Upper lobe of left lung (tissue), 6 donors: ENCODE measurements around the gene CTNNBIP1. TPM values are rescaled to one million over a fixed set of nuclear protein-coding genes. Genes with fewer than 3 reads are reported as not detected.

Experiments used
- ATAC-seq, 2 donors: fragments of 200-7000 bp; cut with Tn5 transposase; one replicate each; pipeline ENCODE4 v1.9.1; 2022; ENCODE audit warnings: mild to moderate bottlenecking in 2 of 2, moderate library complexity in 2 of 2; ENCODE audit not compliant: low FRiP score in 2 of 2
- DNase-seq, 2 donors: peaks; one replicate each; pipeline ENCODE4 v3.0.0-alpha.2; 2019 to 2020
- H3K27ac ChIP-seq, 4 donors: fragments of 200-600 bp; sonication (generic); one replicate each; pipeline ENCODE4 v1.5.1; 2016 to 2019
- H3K27me3 ChIP-seq, 4 donors: fragments of 200-600 bp; sonication (generic); one replicate each; pipeline ENCODE4 v1.5.1; 2017 to 2019
- H3K36me3 ChIP-seq, 4 donors: fragments of 200-600 bp; sonication (generic); one replicate each; pipeline ENCODE4 v1.5.1; 2016 to 2019
- H3K4me1 ChIP-seq, 4 donors: fragments of 200-600 bp; sonication (generic); one replicate each; pipeline ENCODE4 v1.5.1; 2018 to 2019
- H3K4me3 ChIP-seq, 4 donors: fragments of 200-600 bp; sonication (generic); one replicate each; pipeline ENCODE4 v1.5.1; 2017 to 2019; ENCODE audit warnings: mild to moderate bottlenecking in 2 of 4, moderate library complexity in 1 of 4
- H3K9me3 ChIP-seq, 4 donors: fragments of 200-600 bp; sonication (generic); one replicate each; pipeline ENCODE4 v1.5.1; 2018 to 2019
- EP300 ChIP-seq, 4 donors: sonication (generic); formaldehyde crosslinking; IDR thresholded peaks; one replicate each; pipeline ENCODE4 v1.5.1; 2017; ENCODE audit warnings: antibody characterized with exemption in 4 of 4, control low read depth in 2 of 4
- POLR2A ChIP-seq, 4 donors: fragments of 450-650 bp; IDR thresholded peaks; one replicate each; pipeline ENCODE4 v1.5.1; 2016 to 2017; ENCODE audit warnings: antibody characterized with exemption in 4 of 4, mild to moderate bottlenecking in 2 of 4
- POLR2AphosphoS5 ChIP-seq, 2 donors: sonication (generic); formaldehyde crosslinking; IDR thresholded peaks; one replicate each; pipeline ENCODE4 v1.5.1; 2017; ENCODE audit warnings: antibody characterized with exemption in 2 of 2
- WGBS, 2 donors: methylation state at CpG; one replicate each; pipeline ENCODE4 v1.1.5; 2017 to 2018; 5-methylcytosine and 5-hydroxymethylcytosine counted together
- total RNA-seq, 6 donors: library from RNA; depleted of rRNA in 4 of 6; stranded (reverse); fragments of >200 nt in 4 of 6; gene quantifications; one replicate each; pipeline versions ENCODE4 v1.1.0 to v1.2.1, GENCODE V29; 2016 to 2021
- TF ChIP-seq, protein P1 (sequence below), 6 experiments: fragments of 450-650 bp in 4 of 6; fragments of 200-600 bp in 2 of 6; sonication (generic) in 2 of 6; IDR thresholded peaks; one replicate each; pipeline ENCODE4 v1.5.1; 2016 to 2019; ENCODE audit warnings: antibody characterized with exemption in 6 of 6
- donor health status: DM: no; HTN: no; CAD: no; lungs with moderate emphysema.
- donor health status: DM: no; HTN: yes; CAD: no; lungs with severe emphysema.

The CTNNBIP1 gene
- total RNA-seq, 6 donors from 2014 or later, result 39.8 to 85.8 (median 73.1) TPM

DNA sequence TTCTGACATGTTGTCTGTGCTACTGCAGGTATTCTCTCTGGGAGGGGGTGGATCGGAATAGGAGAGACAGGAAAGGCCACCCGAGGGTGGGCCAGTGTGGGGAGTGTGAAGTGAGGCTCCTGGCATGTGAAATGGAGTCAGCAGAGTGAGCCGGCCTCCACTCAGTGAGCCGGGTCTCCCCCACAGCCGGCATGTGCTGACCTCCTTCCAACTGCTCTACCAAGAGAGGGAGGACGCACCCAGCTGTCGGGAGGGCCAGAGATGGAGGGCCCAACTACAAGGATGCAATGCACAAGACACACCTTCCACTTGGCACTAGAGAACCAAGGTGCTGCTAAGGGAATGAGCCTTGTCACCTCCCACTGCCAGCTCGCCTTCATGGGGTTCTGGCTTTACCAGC, 58.1 kb downstream of the CTNNBIP1 start:
- DNase-seq, result no peak
- Histone ChIP-seq H3K4me1 (no peaks in the 10 kb centered on the region), H3K27ac (no peak overlapping the region), H3K36me3 (peaks cover 0 to 29% (median 15%) of the 10 kb centered on the region in 4 donors), H3K4me3 (no peak overlapping the region), H3K9me3 (no peaks in the 10 kb centered on the region), H3K27me3 (no peaks in the 10 kb centered on the region)
- TF ChIP-seq POLR2A (IDR thresholded peaks at IDR 0.05) (no peak), POLR2AphosphoS5 (IDR thresholded peaks at IDR 0.05) (no peak)
- TF ChIP-seq, protein P1, sequence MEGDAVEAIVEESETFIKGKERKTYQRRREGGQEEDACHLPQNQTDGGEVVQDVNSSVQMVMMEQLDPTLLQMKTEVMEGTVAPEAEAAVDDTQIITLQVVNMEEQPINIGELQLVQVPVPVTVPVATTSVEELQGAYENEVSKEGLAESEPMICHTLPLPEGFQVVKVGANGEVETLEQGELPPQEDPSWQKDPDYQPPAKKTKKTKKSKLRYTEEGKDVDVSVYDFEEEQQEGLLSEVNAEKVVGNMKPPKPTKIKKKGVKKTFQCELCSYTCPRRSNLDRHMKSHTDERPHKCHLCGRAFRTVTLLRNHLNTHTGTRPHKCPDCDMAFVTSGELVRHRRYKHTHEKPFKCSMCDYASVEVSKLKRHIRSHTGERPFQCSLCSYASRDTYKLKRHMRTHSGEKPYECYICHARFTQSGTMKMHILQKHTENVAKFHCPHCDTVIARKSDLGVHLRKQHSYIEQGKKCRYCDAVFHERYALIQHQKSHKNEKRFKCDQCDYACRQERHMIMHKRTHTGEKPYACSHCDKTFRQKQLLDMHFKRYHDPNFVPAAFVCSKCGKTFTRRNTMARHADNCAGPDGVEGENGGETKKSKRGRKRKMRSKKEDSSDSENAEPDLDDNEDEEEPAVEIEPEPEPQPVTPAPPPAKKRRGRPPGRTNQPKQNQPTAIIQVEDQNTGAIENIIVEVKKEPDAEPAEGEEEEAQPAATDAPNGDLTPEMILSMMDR (IDR thresholded peaks at IDR 0.05), result no peak
- WGBS, 2 donors, result 85 to 93% methylated on average over 7 of the region's 8 CpGs
- no peak for ATAC-seq

DNA sequence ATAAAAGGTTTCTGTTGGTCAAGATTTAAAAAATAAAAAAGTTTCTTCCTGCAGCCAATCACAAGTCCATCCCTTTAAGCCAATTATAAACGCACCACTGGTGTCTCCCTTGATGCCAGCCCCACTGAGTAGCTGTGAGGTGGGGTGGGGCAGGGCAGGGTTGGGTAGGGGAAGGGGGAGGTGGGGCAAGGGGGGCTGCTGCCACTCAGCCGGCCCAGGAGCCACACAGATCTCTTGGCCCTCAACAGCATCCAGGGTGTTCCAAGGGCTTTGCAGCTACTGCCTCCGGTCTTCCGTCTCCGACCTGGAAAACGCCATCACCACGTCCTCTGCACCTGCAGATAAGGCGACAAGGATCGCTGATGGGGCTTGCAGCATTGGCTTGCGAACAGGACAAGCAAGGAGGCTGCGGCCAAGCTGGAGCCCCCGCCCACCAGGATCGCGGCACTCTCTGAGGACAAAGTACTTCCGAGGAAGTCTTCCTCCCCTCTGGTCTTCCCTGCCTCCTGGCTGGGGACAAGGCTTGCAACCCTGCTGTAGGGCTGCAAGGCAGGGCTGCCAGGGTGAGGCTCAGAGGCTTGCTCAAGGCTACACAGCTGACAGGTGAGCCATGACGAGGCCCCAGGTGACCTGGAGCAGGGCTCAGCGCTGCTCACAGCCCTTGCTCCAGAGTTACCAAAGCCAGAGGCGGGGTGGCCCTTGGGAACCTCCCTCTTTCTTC, 59.5 kb downstream of the CTNNBIP1 start:
- ATAC-seq (no peak), DNase-seq (peak in 1 of 2 donors; percentile 59)
- H3K27me3 ChIP-seq, result no peaks in the 10 kb centered on the region
- peaks cover 0 to 29% (median 15%) of the 10 kb centered on the region in 4 donors for H3K36me3 ChIP-seq
- H3K9me3 ChIP-seq, result no peaks in the 10 kb centered on the region
- no peaks in the 10 kb centered on the region for H3K4me1 ChIP-seq
- H3K4me3 ChIP-seq, result no peak overlapping the region
- H3K27ac ChIP-seq, result no peak overlapping the region
- 73 to 80% methylated on average over 9 to 18 of the region's 18 CpGs for WGBS, 2 donors
- TF ChIP-seq, protein P1 (IDR thresholded peaks at IDR 0.05), result no peak
- no peak for TF ChIP-seq POLR2A (IDR thresholded peaks at IDR 0.05)
- no peak for TF ChIP-seq POLR2AphosphoS5 (IDR thresholded peaks at IDR 0.05)
- no peak for TF ChIP-seq EP300 (IDR thresholded peaks at IDR 0.05)

DNA sequence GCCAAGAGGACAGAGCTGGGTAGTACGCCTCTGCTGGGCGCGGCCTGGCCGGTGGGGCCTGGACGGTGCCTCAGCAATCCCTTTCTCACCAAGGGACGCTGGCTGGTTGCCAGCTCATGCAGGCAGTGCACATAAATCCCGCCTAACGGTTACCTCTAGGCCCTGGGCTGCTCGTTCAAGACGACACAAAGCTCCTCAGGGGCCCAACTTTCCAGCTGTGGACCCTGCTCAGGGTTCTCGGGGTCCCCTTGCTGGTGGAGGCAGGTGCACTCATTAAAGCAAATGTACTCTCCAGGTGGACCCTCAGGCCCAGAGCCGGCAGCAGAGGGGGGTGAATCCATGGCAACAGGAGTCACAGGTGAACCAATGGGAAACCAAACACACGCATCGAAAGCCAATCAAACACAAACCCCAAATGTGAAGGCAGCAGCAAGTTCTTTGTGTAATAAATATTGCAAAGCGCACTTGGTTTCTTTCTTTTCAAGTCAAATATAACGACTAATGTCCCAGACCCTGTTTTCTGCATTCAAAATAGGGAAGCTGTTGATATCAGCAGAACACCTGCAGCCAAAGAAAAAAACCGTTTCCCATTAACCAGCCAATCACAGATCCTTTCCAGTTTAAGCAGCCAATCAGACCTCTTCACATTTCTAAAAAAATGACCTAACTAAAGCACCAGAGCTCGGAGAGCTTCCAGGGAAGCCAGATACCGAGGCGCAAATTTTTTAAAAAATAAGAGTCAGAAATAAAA, 60.2 kb downstream of the CTNNBIP1 start:
- ATAC-seq, result no peak
- TF ChIP-seq POLR2A (IDR thresholded peaks at IDR 0.05) (no peak), POLR2AphosphoS5 (IDR thresholded peaks at IDR 0.05) (no peak), EP300 (IDR thresholded peaks at IDR 0.05) (no peak)
- TF ChIP-seq, protein P1 (IDR thresholded peaks at IDR 0.05), result no peak
- Histone ChIP-seq H3K4me3 (no peak overlapping the region), H3K4me1 (no peaks in the 10 kb centered on the region), H3K9me3 (no peaks in the 10 kb centered on the region), H3K27ac (no peak overlapping the region), H3K36me3 (peaks cover 0 to 29% (median 15%) of the 10 kb centered on the region in 4 donors), H3K27me3 (no peaks in the 10 kb centered on the region)
- 74 to 91% methylated on average over 8 to 19 of the region's 20 CpGs for WGBS, 2 donors
- peak in 1 of 2 donors; percentile 47 for DNase-seq

DNA sequence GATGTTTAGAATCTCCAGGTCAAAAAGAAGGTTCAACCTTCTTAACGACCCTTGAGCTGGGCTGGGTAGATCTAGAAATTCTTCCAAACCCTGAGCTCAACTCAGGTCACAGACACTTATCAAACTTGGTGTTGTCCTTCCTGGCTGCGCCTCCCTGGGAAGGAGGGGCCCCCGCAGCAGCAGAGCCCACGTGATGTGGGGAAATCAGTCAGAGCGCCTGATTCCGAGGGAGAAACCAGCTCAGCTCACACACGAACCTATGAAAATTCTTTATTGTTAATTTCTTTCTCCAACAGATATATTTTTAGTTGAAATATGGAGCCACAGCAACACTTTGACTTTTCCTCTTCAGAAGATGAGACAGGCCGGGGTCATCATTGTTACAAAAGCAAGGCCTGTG, 62.0 kb downstream of the CTNNBIP1 start:
- ATAC-seq (no peak), DNase-seq (no peak)
- H3K4me3 ChIP-seq, result no peak overlapping the region
- no peaks in the 10 kb centered on the region for H3K27me3 ChIP-seq
- peaks cover 3 to 15% (median 5%) of the 10 kb centered on the region in 4 donors for H3K4me1 ChIP-seq
- TF ChIP-seq EP300 (IDR thresholded peaks at IDR 0.05) (no peak), POLR2AphosphoS5 (IDR thresholded peaks at IDR 0.05) (no peak), POLR2A (IDR thresholded peaks at IDR 0.05) (no peak)
- TF ChIP-seq, protein P1 (IDR thresholded peaks at IDR 0.05), result no peak
- 51 to 55% methylated on average over 6 to 8 of the region's 8 CpGs for WGBS, 2 donors
- H3K27ac ChIP-seq, result no peak overlapping the region
- no peaks in the 10 kb centered on the region for H3K9me3 ChIP-seq
- peaks cover 0 to 26% (median 10%) of the 10 kb centered on the region in 4 donors for H3K36me3 ChIP-seq
